AG04450 (cell line): Measurements from ENCODE around the gene NOTCH2. TPM values are rescaled to one million over a fixed set of nuclear protein-coding genes. Genes with fewer than 3 reads are reported as not detected.

Source experiments
- CTCF ChIA-PET: fragments of 300-600, 350-600 bp; formaldehyde crosslinking; extraction: SDS; loops from one replicate; lab custom pipeline; 2022; ENCODE audit warnings: antibody characterized with exemption, inconsistent platforms; lab: Charles Lee
- POLR2A ChIA-PET: fragments of 350-600 bp; formaldehyde crosslinking; extraction: SDS; loops from one replicate; lab custom pipeline; 2021; ENCODE audit warnings: antibody characterized with exemption, inconsistent platforms; lab: Yijun Ruan, JAX
- DNase-seq: peaks from one replicate; pipeline ENCODE4 v3.0.0-alpha.2; 2011; ENCODE audit warnings: low read depth, low spot score
- H3K27ac ChIP-seq: one replicate; pipeline ENCODE4 v1.5.1; 2012; ENCODE audit warnings: low read depth, low read length, control low read depth
- H3K27me3 ChIP-seq: one replicate; pipeline ENCODE4 v1.6.0; 2012; ENCODE audit warnings: low read length; ENCODE audit not compliant: control insufficient read depth, insufficient read depth
- H3K4me3 ChIP-seq: 2 replicates; pipeline ENCODE4 v1.5.1; 2011; ENCODE audit warnings: mild to moderate bottlenecking, low read depth, low read length, control low read depth
- H3K9me3 ChIP-seq: 2 replicates; pipeline ENCODE4 v1.5.1; 2012; ENCODE audit warnings: low read length; ENCODE audit not compliant: control insufficient read depth, insufficient read depth
- CTCF ChIP-seq: IDR thresholded peaks from 2 replicates; pipeline ENCODE4 v1.5.1; 2011; ENCODE audit warnings: low read depth, low read length, control low read depth, inconsistent platforms
- polyA plus RNA-seq: library from polyadenylated mRNA; depleted of rRNA; stranded (reverse); fragments of >200 nt; gene quantifications from 2 replicates; pipeline ENCODE4 v1.2.3, GENCODE V29; 2011

Gene NOTCH2
- polyA plus RNA-seq, 1 experiment = 47.0 TPM

DNA sequence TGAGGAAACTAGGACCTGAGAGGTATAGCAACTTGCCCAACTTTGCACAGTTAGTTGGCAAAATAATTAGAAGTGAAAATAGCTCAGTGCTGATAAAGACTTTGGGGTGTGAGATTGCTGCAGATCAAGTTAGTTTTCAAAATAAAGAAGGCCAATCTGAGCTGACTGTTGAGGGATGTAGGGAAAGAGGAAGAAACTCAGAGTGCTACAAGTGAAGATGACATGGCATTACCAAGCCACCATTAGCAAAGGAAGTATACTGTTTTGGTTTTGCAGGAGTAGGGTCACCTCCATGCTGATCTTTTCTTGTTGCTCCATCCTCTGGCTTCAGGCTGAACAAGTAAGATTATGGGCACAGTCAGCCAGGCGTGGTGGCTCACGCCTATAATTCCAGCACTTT is 94.5 kb downstream of the NOTCH2 start:
- H3K9me3 ChIP-seq = no peaks in the 10 kb centered on the region
- H3K27ac ChIP-seq = no peak overlapping the region
- no peak for DNase-seq
- H3K27me3 ChIP-seq = no peaks in the 10 kb centered on the region
- TF ChIP-seq CTCF = no peak
- H3K4me3 ChIP-seq = no peak overlapping the region
- POLR2A ChIA-PET = no interaction called here
- CTCF ChIA-PET = no interaction called here

DNA sequence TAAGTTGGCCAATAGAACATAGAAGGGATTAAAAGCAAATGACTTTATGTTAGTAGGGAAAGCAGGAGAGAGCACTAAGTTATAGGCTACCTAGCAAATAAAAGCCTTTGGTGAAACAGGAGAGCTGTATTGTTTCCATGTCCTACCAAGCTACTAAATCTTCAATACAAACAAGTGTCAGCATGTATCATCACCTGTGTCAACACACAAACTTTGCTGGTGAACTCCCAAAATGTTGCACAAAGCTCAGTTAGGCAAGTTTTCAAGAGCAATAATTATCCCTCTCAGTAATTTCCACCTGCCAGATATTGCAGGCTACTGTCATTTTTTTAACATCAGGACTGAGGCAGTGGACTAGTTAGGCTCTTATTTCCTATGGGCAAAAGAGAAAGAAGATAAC is 95.4 kb downstream of the NOTCH2 start:
- Histone ChIP-seq H3K27ac (no peak overlapping the region), H3K4me3 (no peak overlapping the region), H3K9me3 (no peaks in the 10 kb centered on the region), H3K27me3 (no peaks in the 10 kb centered on the region)
- CTCF ChIA-PET = no interaction called here
- POLR2A ChIA-PET = no interaction called here
- TF ChIP-seq CTCF = no peak
- DNase-seq = no peak

DNA sequence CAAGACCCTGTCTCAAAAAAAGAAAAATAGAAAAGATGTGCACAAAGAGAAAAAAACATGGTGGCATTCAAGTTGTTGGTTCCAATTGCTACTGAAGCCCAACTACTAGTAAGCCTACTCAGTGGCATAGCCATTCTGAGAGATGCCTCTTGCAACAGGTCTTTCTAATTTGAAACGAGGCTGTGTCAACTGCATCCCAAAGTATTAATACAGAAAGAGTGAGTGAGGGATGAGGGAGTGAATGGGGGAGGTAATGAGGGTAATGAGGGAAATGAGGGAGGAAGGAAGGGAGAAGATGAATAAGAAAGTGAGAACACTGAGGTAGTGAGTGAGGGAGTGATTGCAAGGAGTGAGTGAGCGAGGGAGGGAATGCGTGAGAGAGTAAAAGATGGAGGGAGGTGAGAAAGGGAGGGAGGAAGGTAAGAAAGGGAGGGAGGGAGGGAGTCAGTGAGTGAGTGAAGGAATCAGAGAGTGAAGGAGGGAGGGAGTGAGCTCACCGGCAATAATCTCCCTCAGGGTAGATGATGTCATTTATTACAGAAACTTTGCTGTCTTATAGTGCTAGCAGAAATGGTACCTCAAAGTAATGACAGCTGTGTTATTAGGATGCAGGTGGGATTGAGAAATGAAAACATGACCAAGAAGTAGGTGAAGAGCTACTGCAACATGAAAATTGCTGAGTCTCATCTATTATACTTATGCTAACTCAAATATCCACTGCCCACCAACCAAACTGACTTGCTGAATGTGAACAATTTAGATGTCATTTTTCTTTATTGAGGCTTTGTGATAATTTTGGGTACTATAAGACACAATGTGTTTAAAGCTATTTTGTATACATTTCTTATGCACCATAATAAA is 97.5 kb downstream of the NOTCH2 start:
- POLR2A ChIA-PET = no interaction called here
- no peak for DNase-seq
- H3K9me3 ChIP-seq = no peaks in the 10 kb centered on the region
- CTCF ChIA-PET = interaction anchor here (1.9 kb wide), 1 partner anchor 23 kb away, joined by 9 read pairs; no protein-coding TSS in a partner anchor
- no peak overlapping the region for H3K27ac ChIP-seq
- TF ChIP-seq CTCF = no peak
- H3K27me3 ChIP-seq = no peaks in the 10 kb centered on the region
- no peak overlapping the region for H3K4me3 ChIP-seq

- Histone ChIP-seq H3K27me3 (no peaks in the 10 kb centered on the region), H3K4me3 (no peak overlapping the region), H3K27ac (no peak overlapping the region), H3K9me3 (no peaks in the 10 kb centered on the region)
- no peak for TF ChIP-seq CTCF
- DNase-seq = no peak
- POLR2A ChIA-PET = no interaction called here
- CTCF ChIA-PET = interaction anchor here (0.7 to 2.2 kb wide), 15 partner anchors 9 to 224 kb away, joined by 3 to 23 read pairs (median 7); no protein-coding TSS in a partner anchor
These were observed 100.9 kb downstream of the NOTCH2 start for GRCh38 chr1:119968601-119969000.

DNA sequence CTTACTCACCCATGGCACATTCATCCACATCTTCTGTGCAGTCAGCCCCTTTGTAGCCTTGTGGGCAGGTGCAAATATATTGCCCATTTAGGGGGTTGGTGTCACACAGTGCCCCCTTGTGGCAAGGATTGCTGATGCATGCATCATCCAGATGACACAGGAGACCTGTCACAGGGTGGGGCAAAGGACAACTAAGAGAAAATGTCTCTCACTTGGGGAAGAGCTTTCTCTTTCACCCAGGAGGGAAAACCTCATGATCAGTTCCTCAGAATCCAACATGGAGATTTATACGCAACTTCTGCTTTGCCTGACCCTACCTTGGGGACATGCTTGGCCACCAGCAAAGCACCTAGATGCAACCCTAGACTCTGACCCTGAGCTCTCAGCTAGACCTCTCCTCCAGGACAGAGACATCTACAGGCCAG is 101.4 kb downstream of the NOTCH2 start:
- DNase-seq = no peak
- no peaks in the 10 kb centered on the region for H3K27me3 ChIP-seq
- H3K27ac ChIP-seq = no peak overlapping the region
- no peaks in the 10 kb centered on the region for H3K9me3 ChIP-seq
- TF ChIP-seq CTCF = peak; percentile 64
- ChIA-PET POLR2A (no interaction called here), CTCF (interaction anchor here (0.6 to 2.2 kb wide), 18 partner anchors 9 to 224 kb away, joined by 3 to 23 read pairs (median 5); no protein-coding TSS in a partner anchor)
- H3K4me3 ChIP-seq = no peak overlapping the region
